HUES48 (cell line): Measurements from ENCODE around the gene GLIS1.

Experiments used
- H3K27ac ChIP-seq: one replicate; pipeline ENCODE4 v1.7.0; 2013; ENCODE audit warnings: low read depth, low read length, inconsistent platforms
- H3K27me3 ChIP-seq: 2 replicates; pipeline ENCODE4 v1.6.1; 2013; ENCODE audit warnings: mild to moderate bottlenecking, low read length; ENCODE audit not compliant: control insufficient read depth, insufficient read depth
- H3K36me3 ChIP-seq: 2 replicates; pipeline ENCODE4 v1.6.1; 2013; ENCODE audit warnings: low read length; ENCODE audit not compliant: control insufficient read depth, insufficient read depth
- H3K4me1 ChIP-seq: 2 replicates; pipeline ENCODE4 v1.6.1; 2013; ENCODE audit warnings: mild to moderate bottlenecking, low read length; ENCODE audit not compliant: control insufficient read depth, insufficient read depth
- H3K4me3 ChIP-seq: 2 replicates; pipeline ENCODE4 v1.5.1; 2013; ENCODE audit warnings: mild to moderate bottlenecking, low read depth, low read length
- H3K9ac ChIP-seq: 2 replicates; pipeline ENCODE4 v1.6.1; 2013; ENCODE audit warnings: mild to moderate bottlenecking, low read depth, low read length, moderate library complexity
- H3K9me3 ChIP-seq: 2 replicates; pipeline ENCODE4 v1.6.1; 2013; ENCODE audit warnings: low read length; ENCODE audit not compliant: control insufficient read depth, insufficient read depth

The GLIS1 gene

DNA sequence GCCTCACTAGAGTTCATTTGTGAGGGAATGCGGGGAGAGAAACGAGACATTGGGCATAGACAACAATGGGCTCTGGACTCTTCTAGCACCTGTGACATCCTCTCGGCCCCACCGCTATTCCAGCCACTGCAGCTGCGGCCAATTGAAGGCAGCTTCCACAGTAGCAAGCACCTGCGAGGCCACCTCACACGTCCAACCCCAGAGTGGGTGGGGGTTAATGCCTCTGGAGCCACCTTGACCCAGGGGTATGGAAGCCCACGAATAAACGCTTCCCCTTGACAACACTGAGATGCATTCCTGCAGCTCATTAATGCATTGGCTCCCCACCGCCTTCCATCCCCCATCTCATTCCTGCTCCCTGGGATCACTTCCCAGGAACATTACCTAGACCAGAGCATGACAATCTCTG is 104.4 kb downstream of the GLIS1 start:
- no peaks in the 10 kb centered on the region for H3K27me3 ChIP-seq
- no peaks in the 10 kb centered on the region for H3K36me3 ChIP-seq
- no peak overlapping the region for H3K9ac ChIP-seq
- no peaks in the 10 kb centered on the region for H3K9me3 ChIP-seq
- peak overlapping the region; percentile 51 for H3K27ac ChIP-seq
- no peak overlapping the region for H3K4me3 ChIP-seq
- H3K4me1 ChIP-seq: peaks cover 9% of the 10 kb centered on the region

DNA sequence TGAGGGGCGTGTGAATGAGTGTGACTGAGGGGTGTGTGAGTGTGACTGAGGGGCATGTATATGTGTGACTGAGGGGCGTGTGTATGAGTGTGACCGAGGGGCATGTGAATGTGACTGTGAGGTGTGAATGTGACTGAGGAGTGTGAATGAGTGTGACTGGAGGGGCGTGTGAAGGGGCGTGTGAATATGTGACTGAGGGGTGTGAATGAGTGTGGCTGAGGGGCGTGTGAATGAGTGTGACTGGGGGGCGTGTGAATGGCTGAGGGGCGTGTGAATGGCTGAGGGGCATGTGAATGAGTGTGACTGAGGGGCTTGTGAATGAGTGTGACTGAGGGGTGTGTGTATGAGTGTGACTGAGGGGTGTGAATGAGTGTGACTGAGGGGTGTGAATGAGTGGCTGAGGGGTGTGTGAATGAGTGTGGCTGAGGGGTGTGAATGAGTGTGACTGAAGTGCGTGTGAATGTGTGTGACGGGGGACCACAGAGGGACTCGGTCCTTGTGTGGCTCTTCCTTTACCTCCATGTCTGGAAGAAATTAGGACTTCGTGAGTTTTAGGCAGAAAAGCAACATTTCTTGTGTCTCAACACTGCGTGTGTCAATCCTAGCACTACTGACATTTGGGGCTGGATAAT is 105.8 kb downstream of the GLIS1 start:
- no peak overlapping the region for H3K27ac ChIP-seq
- H3K36me3 ChIP-seq: no peaks in the 10 kb centered on the region
- no peaks in the 10 kb centered on the region for H3K27me3 ChIP-seq
- no peaks in the 10 kb centered on the region for H3K9me3 ChIP-seq
- no peak overlapping the region for H3K4me3 ChIP-seq
- H3K9ac ChIP-seq: no peak overlapping the region
- peaks cover 9% of the 10 kb centered on the region for H3K4me1 ChIP-seq

DNA sequence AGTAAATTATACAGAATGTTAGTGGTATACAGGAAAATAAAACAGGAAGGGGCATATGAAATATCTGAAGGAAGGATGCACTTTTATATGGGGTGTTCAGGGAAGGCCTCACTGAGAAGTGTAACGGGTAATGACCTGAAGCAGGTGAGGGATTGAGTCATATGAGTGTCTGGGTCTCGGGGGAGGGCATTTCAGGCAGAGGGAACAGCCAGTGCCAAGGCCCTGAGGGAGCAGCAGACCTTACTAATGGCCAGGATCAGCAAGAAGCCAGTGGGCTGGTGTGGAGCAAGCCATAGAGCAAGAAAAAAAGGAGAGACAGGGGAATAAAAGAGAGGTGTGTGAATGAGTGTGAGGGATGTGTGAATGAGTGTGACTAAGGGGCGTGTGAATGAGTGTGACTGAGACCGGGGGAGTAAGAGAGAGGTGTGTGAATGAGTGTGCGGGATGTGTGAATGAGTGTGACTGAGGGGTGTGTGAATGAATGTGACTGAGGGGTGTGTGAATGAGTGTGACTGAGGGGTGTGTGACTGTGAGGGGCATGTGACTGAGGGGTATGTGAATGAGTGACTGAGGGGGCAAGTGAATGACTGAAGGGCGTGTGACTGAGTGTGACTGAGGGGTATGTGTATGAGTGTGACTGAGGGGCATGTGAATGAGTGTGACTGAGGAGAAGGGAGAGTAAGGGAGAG is 107.2 kb downstream of the GLIS1 start:
- Histone ChIP-seq H3K9me3 (no peaks in the 10 kb centered on the region), H3K4me1 (peaks cover 9% of the 10 kb centered on the region), H3K36me3 (no peaks in the 10 kb centered on the region), H3K9ac (no peak overlapping the region), H3K4me3 (no peak overlapping the region), H3K27ac (no peak overlapping the region), H3K27me3 (no peaks in the 10 kb centered on the region)

DNA sequence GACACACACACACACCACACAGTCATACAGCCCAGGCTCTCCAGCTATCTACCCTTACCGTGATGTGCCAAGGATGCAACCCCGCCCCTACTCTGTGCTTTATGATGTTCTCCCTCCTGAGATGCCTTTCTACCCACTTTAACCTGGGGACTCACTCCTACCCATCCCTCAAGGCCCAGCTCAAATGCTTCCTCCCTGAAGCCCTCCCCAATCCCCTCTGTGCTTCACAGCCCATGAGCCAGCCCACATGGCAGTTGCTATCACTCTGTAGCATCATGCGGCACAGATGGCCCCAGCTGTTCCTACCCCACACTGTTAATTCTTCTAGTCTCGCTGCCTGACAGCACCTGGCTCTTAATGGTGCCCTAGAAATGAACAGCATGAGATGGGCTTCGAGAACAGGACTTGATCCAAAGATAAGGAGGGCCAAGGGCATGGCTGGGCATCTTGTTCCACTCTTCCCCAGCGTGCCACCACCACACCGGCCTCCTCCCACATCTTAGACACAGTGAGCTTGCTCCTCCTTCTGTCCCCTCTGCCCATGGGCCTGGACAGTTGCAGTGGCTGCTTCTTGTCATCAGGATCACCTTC is 109.8 kb downstream of the GLIS1 start:
- no peak overlapping the region for H3K4me3 ChIP-seq
- H3K9ac ChIP-seq: no peak overlapping the region
- H3K4me1 ChIP-seq: no peaks in the 10 kb centered on the region
- no peaks in the 10 kb centered on the region for H3K9me3 ChIP-seq
- H3K27me3 ChIP-seq: no peaks in the 10 kb centered on the region
- H3K36me3 ChIP-seq: no peaks in the 10 kb centered on the region
- no peak overlapping the region for H3K27ac ChIP-seq

DNA sequence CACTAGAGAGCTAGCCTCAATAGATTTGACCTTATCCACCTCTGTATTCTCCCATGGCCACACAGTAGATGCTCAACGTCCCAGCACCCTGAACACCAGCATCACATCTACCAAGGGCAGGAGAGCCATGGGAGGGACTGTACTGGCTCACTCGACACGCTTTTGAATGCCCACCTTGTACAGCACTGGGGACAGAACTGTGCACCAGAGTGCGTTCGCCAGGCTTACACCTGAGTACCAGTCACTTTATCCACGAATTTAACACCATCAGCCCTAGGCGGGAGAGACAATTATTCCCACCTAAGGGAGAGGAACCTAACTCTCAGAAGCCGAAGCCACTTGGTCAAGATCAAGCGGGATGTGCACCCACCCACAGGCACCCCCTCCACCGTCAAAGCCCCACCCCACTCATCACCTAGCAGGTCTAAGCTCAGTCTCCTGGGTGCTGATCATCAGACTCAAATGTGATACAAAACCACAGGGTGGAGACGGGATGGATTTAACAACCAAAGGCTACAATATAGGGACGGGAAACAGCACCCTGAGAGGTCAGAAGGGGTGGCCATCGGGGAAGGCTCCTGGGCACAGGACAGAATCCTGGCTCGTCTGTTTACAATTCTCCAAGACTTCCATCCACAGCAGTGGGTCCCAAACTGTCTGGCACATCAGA is 110.5 kb downstream of the GLIS1 start:
- Histone ChIP-seq H3K36me3 (no peaks in the 10 kb centered on the region), H3K9ac (no peak overlapping the region), H3K9me3 (no peaks in the 10 kb centered on the region), H3K4me3 (no peak overlapping the region), H3K4me1 (no peaks in the 10 kb centered on the region), H3K27me3 (no peaks in the 10 kb centered on the region), H3K27ac (no peak overlapping the region)

DNA sequence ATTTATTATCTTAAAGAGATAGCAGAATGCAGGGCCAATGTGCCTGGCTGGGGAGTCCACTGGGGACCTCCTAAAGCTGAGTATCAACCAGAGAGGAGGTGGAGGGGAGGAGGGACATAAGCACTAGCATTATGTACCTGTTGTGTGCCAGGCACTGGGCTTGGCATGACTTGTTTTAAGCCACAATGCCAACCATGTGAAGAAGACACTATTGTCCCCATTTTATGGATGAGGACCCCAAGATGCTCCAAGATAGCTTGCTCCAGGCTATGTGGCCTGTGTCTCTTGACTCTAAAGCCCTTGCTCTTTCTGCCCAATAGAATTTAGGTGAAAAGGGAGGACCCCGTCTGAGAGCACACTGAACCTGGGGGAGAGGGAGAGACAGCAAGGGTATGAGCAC is 111.3 kb downstream of the GLIS1 start:
- Histone ChIP-seq H3K4me3 (no peak overlapping the region), H3K9ac (no peak overlapping the region), H3K27me3 (no peaks in the 10 kb centered on the region), H3K27ac (no peak overlapping the region), H3K36me3 (no peaks in the 10 kb centered on the region), H3K9me3 (no peaks in the 10 kb centered on the region), H3K4me1 (no peaks in the 10 kb centered on the region)

DNA sequence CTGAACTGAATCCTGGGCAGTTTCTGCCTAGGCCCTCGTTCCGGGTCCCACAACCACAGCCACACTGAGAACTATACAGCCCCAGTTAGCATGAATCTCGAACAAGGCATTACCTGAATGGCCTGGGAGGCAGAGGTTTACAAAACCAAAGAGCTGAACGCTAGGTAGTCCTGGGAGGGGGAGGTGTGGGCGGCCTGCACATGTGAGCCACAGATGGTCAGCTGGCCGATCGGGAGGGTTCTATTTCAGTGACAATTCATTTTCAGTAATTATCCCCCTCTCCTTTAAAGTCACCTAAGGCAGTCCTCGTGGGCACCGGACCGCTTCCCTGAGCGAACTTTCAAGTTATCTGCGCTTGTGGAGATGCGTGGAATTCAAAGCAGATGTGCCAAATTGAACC is 111.9 kb downstream of the GLIS1 start:
- Histone ChIP-seq H3K4me3 (no peak overlapping the region), H3K9ac (no peak overlapping the region), H3K27ac (no peak overlapping the region), H3K27me3 (no peaks in the 10 kb centered on the region), H3K36me3 (no peaks in the 10 kb centered on the region), H3K4me1 (no peaks in the 10 kb centered on the region), H3K9me3 (no peaks in the 10 kb centered on the region)

DNA sequence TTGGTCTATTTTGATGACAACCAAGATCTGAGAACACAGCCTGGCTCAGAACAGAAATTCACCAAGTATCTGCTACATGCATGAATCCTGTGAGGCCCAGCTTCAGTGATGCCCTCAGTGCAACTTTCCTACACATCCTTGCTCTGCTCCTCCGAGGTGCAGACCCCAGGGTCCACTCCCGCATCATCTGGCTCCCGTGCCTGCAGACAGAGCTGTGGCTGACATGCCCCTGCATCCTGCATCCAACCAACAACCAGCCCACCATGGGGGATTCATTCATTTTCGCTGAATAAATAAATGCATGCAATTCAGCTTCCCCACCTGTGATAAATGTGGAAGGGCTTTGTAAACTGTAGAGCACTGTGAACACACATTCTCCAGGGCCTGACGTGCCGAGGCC is 112.3 kb downstream of the GLIS1 start:
- Histone ChIP-seq H3K27me3 (no peaks in the 10 kb centered on the region), H3K9ac (no peak overlapping the region), H3K4me3 (no peak overlapping the region), H3K9me3 (no peaks in the 10 kb centered on the region), H3K36me3 (no peaks in the 10 kb centered on the region), H3K4me1 (no peaks in the 10 kb centered on the region), H3K27ac (no peak overlapping the region)

DNA sequence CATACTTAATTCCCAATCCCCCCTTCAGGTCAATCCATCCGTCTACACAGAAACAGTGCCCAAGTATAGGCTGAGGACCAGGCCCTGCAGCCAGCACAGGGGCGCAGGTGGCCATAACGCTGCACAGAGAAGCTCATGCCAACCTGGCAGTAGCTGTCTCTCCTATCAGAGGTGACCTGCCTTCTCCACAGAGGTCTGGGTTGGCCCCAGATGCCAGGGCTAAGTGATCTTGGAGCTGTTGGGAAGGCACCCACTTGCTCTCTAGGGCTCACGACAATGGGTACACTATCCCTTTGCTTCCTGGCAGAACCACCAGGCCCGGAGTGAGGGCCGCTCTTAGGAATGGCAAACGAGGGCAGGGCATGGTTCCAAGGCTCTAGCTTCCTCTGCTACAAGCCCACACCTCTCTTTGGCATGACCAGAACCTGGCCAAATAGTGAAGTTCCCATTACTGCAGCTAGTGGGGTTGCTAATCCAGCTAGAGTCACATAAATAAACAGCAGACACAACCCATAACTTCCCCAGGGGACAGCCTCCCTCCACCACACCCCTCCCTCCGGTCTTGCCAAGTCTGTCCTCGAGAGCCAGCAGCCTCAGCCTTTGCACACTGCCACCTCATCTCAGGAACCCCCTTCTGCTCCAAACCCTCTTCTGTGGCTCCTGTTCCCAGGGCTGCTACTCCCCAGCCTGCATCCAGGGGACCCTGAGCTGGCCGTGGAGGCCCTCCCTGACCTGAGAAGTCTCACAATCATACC is 113.0 kb downstream of the GLIS1 start:
- no peaks in the 10 kb centered on the region for H3K4me1 ChIP-seq
- H3K27ac ChIP-seq: no peak overlapping the region
- no peaks in the 10 kb centered on the region for H3K27me3 ChIP-seq
- no peaks in the 10 kb centered on the region for H3K9me3 ChIP-seq
- no peak overlapping the region for H3K4me3 ChIP-seq
- H3K36me3 ChIP-seq: no peaks in the 10 kb centered on the region
- H3K9ac ChIP-seq: no peak overlapping the region

DNA sequence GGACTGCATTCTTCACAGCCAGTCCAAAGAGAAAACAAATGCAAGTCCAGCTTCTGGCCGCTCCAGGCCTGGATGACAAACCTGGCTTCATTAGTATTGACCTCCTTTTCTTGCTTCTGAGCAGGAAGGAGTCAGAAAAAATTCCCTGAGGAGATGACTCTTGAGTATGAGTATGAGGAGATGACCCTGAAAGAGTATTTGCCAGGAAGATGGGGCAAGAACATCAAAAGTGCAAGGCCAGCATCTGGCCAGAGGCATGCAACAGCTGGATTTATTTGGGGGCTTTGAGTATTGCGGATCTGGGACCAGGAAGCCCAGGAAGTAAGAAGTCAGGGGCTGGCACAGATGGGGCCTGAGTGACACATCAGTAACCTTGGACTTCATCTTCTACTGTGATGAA is 113.9 kb downstream of the GLIS1 start:
- Histone ChIP-seq H3K9me3 (no peaks in the 10 kb centered on the region), H3K4me3 (no peak overlapping the region), H3K9ac (no peak overlapping the region), H3K27me3 (no peaks in the 10 kb centered on the region), H3K27ac (no peak overlapping the region), H3K4me1 (no peaks in the 10 kb centered on the region), H3K36me3 (no peaks in the 10 kb centered on the region)
